ENCODE results near the gene SCNM1.
"Not testable (repeated sequence)": the region's sequence is repeated elsewhere in the genome, so short reads cannot be mapped to it uniquely, and the experiment has no call there.

The SCNM1 gene

DNA sequence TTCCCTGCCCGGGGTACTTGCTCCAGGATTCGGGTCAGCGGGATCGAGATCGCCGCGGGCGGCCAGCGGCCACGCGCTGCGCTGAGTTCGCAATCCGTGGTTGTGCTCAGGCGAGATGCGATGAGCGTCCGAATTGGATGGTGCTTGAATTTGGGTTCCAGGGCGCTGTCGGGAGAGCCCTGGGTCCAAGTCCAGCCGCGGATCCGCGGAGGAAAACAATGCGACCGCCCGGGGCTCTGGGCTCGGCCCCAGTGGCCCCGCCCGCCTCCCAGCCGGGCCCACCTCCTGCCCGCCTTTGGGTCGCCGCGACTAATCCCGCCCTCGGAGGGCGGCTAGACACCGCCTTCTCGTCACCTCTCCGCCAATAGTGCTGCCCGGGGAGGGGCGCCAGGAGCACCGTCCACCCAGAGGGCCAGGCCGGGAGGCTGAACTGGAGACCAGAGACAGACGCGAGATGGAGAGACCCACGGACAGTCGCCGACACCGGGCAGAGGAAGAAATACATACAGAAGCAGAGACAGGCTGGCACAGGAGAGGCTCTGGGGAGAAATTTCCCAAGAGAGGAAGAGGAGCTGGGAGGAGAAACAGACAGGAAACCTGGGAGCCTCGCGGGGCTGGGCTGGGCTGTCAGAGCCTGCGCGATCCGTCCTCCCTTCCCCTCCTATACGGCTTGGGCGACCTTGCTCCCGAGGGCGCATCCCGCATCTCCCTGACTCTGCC is 19.4 kb upstream of the SCNM1 start, which contains the start of gene SEMA6C:
Gene SEMA6C (minus strand): TSS at position 220 of the 720 bp plus-strand sequence. CDS start 4,010 bp downstream, outside the sequence.
- DNase-seq (ENCODE audit: low read depth), result peak; percentile 92

GRCh38 chr1:151147132-151147503 is 18.8 kb upstream of the SCNM1 start:
- DNase-seq (ENCODE audit: low read depth), result peak; percentile 53

GRCh38 chr1:151147665-151148064 is 18.3 kb upstream of the SCNM1 start:
- no peak for DNase-seq (ENCODE audit: low read depth)

DNA sequence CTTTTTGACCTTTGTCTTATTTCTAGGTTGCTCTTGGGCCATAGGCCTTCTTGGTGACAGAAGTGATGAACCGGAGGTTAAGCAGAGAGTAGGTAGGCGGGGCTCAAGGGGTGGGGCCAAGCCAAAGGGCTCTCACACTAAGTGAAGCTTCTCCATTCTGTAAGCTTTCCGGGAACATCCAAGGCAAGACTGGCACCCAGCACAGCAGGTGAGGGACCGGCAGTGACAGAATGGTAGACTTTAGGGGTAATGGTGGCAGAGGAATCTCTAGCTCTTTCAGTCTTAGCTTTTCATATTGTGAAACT is 9.5 kb upstream of the SCNM1 start, which contains the start of gene TNFAIP8L2:
Gene TNFAIP8L2 (plus strand): TSS at position 135 of the 305 bp plus-strand sequence. CDS start 2,049 bp downstream, outside the sequence.
- no peak for DNase-seq (ENCODE audit: low read depth)

- no peak for DNase-seq (ENCODE audit: low read depth)
Measured at GRCh38 chr1:151157067-151157531, 8.8 kb upstream of the SCNM1 start.

DNA sequence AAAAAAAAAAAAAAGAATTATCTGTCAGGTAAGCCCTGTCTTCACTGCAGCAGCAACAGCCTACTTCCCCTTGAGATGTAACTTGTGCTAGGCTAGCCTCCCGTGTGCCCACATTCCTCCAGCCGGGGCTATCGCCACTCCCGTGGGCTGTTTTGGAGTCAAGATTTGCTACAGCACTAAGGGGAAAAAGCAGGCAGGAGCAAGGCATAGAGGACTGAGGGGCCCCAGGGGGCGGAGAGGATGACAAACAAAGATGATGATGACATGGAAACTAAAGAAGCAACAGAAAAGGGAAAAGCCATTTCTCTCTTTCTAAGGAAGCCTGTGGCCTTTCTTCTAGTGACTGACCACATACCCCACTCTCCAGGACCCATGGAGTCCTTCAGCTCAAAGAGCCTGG is 7.6 kb upstream of the SCNM1 start:
- DNase-seq (ENCODE audit: low read depth), result no peak

DNA sequence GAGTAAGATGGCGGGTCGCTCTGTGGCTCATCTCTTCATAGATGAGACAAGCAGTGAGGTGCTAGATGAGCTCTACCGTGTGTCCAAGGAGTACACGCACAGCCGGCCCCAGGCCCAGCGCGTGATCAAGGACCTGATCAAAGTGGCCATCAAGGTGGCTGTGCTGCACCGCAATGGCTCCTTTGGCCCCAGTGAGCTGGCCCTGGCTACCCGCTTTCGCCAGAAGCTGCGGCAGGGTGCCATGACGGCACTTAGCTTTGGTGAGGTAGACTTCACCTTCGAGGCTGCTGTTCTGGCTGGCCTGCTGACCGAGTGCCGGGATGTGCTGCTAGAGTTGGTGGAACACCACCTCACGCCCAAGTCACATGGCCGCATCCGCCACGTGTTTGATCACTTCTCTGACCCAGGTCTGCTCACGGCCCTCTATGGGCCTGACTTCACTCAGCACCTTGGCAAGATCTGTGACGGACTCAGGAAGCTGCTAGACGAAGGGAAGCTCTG is 7.1 kb upstream of the SCNM1 start:
- no peak for DNase-seq (ENCODE audit: low read depth)

DNA sequence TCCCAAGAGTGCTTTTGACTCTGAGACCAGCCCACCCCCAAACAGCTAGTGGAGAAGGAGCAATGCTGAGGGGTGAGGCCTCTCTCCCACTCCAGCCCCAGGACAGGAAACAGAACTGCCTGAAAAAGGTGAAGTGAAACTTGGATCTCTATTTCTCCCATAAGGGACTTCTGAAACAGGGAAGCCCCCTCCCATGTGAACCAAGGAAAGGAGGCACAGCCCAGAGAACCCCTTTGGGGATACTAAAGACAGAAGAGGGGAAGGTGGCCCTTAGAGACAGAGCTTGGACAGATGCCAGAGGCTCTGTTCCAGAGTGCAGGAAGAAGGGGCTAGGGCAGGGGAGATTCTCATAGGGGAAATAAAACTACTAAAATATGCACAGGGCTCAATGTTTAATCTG is 6.6 kb upstream of the SCNM1 start:
- DNase-seq (ENCODE audit: low read depth), result no peak

- DNase-seq (ENCODE audit: low read depth), result peak; percentile 16
Measured at GRCh38 chr1:151164732-151165280, 1.1 kb upstream of the SCNM1 start.

DNA sequence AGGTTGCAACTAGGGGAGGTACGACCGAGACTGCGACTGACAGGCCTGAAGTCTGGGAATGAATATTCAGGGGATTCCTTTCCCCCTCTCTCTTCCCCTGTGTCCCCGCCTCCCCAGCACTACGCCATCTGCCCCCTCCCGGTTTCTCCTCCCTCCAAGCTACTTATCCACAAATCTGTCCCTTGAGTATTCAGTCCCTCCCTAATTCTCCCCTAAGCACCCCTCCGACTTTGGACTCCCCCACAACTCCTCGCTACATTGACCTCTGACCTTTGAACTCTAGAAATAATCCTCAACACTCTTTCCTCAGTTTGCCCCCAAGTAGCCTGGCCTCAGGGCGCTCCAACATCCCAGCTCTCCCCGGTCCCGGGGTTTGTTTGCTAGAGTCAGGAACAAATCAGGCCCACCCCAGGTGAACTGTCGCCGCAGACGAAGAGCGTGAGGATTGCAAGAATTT is 635 bp upstream of the SCNM1 start:
- peak; percentile 55 for DNase-seq (ENCODE audit: low read depth)

- peak; percentile 91 for DNase-seq (ENCODE audit: low read depth)
Measured at GRCh38 chr1:151166505-151166956, 587 bp downstream of the SCNM1 start.

GRCh38 chr1:151167116-151167515 is 1.2 kb downstream of the SCNM1 start:
- DNase-seq (ENCODE audit: low read depth), result no peak

DNA sequence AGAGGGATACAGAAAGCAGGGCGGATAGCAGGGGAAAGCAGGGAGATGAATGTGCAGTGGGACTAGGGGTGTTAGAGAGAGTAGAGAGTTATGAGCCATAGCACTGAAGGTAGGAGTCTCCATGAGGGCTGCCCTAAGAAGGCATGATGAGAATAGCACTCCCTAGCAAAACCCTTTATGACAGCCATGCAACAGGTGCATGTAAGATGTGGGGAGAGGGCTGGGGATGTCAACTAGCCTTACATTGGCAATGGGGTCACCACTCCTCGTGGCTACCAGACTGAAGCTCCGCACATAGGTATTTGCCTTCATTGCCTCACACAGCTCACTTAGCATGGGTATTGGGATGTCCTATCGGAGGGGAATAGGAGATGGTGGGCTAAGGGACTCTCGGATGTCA is 5.2 kb downstream of the SCNM1 start:
- DNase-seq (ENCODE audit: low read depth), result no peak

- no peak for DNase-seq (ENCODE audit: low read depth)
Measured at GRCh38 chr1:151175041-151175741, 9.2 kb downstream of the SCNM1 start.

- DNase-seq (ENCODE audit: low read depth), result peak; percentile 38
Measured at GRCh38 chr1:151175863-151176262, 9.9 kb downstream of the SCNM1 start, which contains the start of gene TMOD4. Gene TMOD4, minus strand, starts transcription at chr1:151175981. Its CDS starts 1,106 bp downstream, at chr1:151174875.

DNA sequence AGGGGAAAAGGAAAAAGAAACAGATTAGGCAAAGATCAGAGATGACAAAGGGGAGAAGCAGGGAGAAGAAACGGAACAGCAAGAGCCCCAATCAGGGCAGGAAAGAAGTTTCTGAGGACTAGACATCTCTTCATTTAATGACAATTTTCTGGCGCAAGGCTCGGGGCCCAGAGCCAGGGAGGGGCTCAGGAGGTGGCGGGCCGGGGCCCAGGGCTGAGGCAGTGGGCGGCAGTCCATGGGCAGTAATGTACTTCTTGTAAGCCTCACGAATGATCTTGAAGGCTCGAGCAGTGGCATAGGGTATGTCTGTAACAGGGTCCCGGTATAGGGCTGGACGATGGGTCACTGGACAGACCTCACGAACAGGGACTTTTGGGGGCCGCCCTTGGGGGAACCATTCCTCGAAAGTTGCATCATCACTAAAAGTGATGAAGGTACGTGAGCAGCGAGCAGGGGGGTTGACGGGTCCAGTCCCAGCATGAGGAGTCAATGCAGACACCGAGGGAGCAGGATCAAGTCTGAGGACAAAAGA is 10.6 kb downstream of the SCNM1 start:
- no peak for DNase-seq (ENCODE audit: low read depth)

DNA sequence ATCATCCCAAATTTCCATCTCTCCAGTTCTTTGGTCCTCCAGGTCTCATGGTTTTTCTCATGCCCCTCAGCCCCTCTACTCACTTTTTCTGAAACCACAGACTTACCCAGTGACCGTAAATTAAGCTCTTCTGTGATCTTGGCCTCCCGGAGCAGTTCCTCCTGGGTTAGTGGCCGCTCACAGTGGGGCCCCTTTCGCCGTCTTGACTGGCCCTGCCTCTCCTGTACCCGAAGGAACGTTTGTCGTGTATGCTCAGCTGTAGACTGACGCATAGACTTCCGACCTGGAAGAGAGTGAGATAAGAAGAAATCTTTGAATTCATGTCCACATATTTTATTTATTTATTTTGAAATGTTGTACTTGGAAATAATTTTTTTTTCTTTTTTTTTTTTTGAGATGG is 18.3 kb downstream of the SCNM1 start:
- no peak for DNase-seq (ENCODE audit: low read depth)

DNA sequence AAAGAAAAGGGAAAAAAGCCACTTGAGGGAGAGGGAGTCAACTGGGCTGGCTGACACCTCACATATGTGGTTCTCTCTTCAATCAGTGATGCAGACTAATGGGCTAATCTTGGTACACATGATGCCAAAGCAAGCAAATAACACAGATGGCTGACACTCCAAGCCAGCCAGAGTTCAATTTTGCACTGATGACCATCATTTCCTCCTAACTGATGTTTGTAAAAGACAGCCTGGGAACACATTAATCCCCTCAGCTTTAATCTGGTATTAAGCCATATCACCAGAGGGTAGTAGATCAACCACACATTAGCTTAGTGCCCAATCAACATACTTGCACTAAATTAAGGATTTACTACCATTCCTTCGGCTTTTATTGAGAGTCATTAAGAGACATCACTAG is 21.3 kb downstream of the SCNM1 start:
- no peak for DNase-seq (ENCODE audit: low read depth)

DNA sequence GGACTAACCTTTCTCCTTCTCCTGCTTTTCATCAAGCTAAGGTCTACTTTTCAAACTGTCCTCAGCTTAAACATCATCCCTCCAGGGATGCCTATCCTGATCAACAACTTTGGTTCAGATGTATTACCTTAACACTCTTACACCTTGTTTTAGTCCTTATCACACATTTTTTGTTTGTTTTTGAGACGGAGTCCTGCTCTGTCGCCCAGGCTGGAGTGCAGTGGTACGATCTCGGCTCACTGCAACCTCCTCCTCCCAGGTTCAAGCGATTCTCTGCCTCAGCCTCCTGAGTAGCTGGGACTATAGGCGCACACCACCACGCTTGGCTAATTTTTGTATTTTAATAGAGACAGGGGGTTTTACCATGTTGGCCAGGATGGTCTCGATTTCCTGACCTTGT is 22.7 kb downstream of the SCNM1 start:
- not testable (repeated sequence) for DNase-seq (ENCODE audit: low read depth)

- DNase-seq (ENCODE audit: low read depth), result peak; percentile 93
Measured at GRCh38 chr1:151189637-151190445, 23.9 kb downstream of the SCNM1 start, which contains the start of gene VPS72. Gene VPS72, minus strand, starts transcription at chr1:151190197. Its CDS starts 76 bp downstream, at chr1:151190121.

DNA sequence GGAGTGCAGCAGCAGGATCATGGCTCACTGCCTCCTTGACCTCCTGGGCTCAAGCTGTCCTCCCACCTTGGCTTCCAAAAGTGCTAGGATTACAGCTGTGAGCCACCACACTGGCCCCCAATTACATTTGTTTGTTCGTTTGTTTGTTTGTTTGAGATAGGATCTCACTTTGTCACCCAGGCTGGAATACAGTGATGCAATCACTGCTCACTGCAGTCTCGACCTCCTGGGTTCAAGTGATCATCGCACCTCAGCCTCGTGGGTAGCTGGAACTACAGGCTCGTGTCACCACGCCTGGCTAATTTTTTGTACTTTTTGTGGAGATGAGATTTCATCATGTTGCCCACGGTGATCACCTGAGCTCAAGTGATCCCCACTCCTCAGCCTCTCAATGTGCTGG is 26.1 kb downstream of the SCNM1 start:
- no peak for DNase-seq (ENCODE audit: low read depth)
